H1 (cell line): Measurements from ENCODE around the gene NDEL1. TPM values are rescaled to one million over a fixed set of nuclear protein-coding genes. Genes with fewer than 3 reads are reported as not detected.

Experiments used
- CTCF ChIA-PET: fragments of 300-600 bp; sonication (Branson Sonifier 250); formaldehyde crosslinking; loops from one replicate; lab custom pipeline; 2021; ENCODE audit not compliant: partially characterized antibody; lab: Charles Lee
- POLR2A ChIA-PET: fragments of 300-600 bp; sonication (Branson Sonifier 250); formaldehyde crosslinking; loops from one replicate; lab custom pipeline; 2021; ENCODE audit warnings: inconsistent platforms; ENCODE audit not compliant: partially characterized antibody; lab: Charles Lee
- DNase-seq, 2 experiments: peaks; one replicate each; pipeline versions ENCODE4 v3.0.0 to v3.0.0-alpha.2; 2010 to 2022; ENCODE audit warnings: low spot score in 2 of 2, low read depth in 1 of 2, mixed read lengths in 1 of 2
- FAIRE-seq: peaks from 2 replicates; lab custom pipeline; 2011; peaks lifted over from hg19 to GRCh38; lab: Jason Lieb, UNC
- H2AFZ ChIP-seq: 2 replicates; pipeline ENCODE4 v1.8.1; 2012; ENCODE audit warnings: low read length, inconsistent platforms
- H2AK5ac ChIP-seq: 2 replicates; pipeline ENCODE4 v1.6.1; 2013; ENCODE audit warnings: low read depth, low read length
- H2BK120ac ChIP-seq: replicated peaks from 2 replicates; pipeline ENCODE3; 2013; ENCODE audit warnings: low read depth, low read length, inconsistent platforms
- H2BK12ac ChIP-seq: 2 replicates; pipeline ENCODE4 v1.6.1; 2013; ENCODE audit warnings: low read depth, low read length
- H2BK15ac ChIP-seq: 2 replicates; pipeline ENCODE4 v1.6.1; 2013; ENCODE audit warnings: low read length
- H2BK20ac ChIP-seq: 2 replicates; pipeline ENCODE4 v1.6.1; 2013; ENCODE audit warnings: low read length
- H2BK5ac ChIP-seq: 2 replicates; pipeline ENCODE4 v1.6.1; 2013; ENCODE audit warnings: low read depth, low read length
- H3K14ac ChIP-seq: 2 replicates; pipeline ENCODE4 v1.6.1; 2013; ENCODE audit warnings: inconsistent platforms; ENCODE audit not compliant: insufficient read length
- H3K18ac ChIP-seq: 2 replicates; pipeline ENCODE4 v1.6.1; 2013; ENCODE audit warnings: low read length; ENCODE audit errors: extremely low read depth
- H3K23ac ChIP-seq: 2 replicates; pipeline ENCODE4 v1.6.1; 2013; ENCODE audit warnings: inconsistent platforms; ENCODE audit not compliant: insufficient read length
- H3K23me2 ChIP-seq: 2 replicates; pipeline ENCODE4 v1.6.1; 2013; ENCODE audit warnings: low read depth, low read length
- H3K27ac ChIP-seq: 2 replicates; pipeline ENCODE4 v1.6.1; 2011; ENCODE audit warnings: low read depth, low read length, inconsistent platforms
- H3K27me3 ChIP-seq, 4 experiments: replicated peaks in 1 of 4; 1 replicate in 1 of 4; 2 replicates in 3 of 4; pipeline versions ENCODE4 v1.6.1 to v1.8.1; 2011 to 2013; ENCODE audit warnings: low read length in 3 of 4, mild to moderate bottlenecking in 3 of 4, inconsistent platforms in 2 of 4, mixed read lengths in 2 of 4, moderate library complexity in 1 of 4; ENCODE audit not compliant: control insufficient read depth in 3 of 4, insufficient read depth in 3 of 4; ENCODE audit errors: extremely low read depth in 1 of 4
- H3K36me3 ChIP-seq, 4 experiments: 2 replicates each; pipeline versions ENCODE4 v1.6.1 to v1.8.1; 2011 to 2013; ENCODE audit warnings: mild to moderate bottlenecking in 4 of 4, low read length in 3 of 4, moderate library complexity in 2 of 4, control low read depth in 1 of 4, inconsistent platforms in 1 of 4; ENCODE audit not compliant: insufficient read depth in 4 of 4, control insufficient read depth in 2 of 4
- H3K4ac ChIP-seq: replicated peaks from 2 replicates; pipeline ENCODE3; 2013; ENCODE audit warnings: low read length, low read depth, mixed read lengths, inconsistent platforms; ENCODE audit not compliant: insufficient read length
- H3K4me1 ChIP-seq, 4 experiments: replicated peaks in 1 of 4; 1 replicate in 1 of 4; 2 replicates in 3 of 4; pipeline versions ENCODE4 v1.6.1 to v1.8.1; 2011 to 2013; ENCODE audit warnings: low read length in 3 of 4, inconsistent platforms in 2 of 4, mixed read lengths in 1 of 4; ENCODE audit not compliant: insufficient read depth in 4 of 4, control insufficient read depth in 3 of 4
- H3K4me2 ChIP-seq, 2 experiments: 2 replicates each; pipeline versions ENCODE4 v1.6.1 to v1.8.1; 2011 to 2013; ENCODE audit warnings: low read depth in 2 of 2, low read length in 2 of 2, control low read depth in 1 of 2, inconsistent platforms in 1 of 2, mild to moderate bottlenecking in 1 of 2; ENCODE audit not compliant: insufficient read depth in 1 of 2
- H3K4me3 ChIP-seq, 4 experiments: fragments of 200-600, 300-600 bp in 1 of 4; sonication (generic), shearing (Covaris generic), sonication (Bioruptor Twin) in 1 of 4; 2 replicates each; pipeline versions ENCODE4 v1.5.1 to v1.8.1; 2011 to 2016; ENCODE audit warnings: low read length in 4 of 4, low read depth in 3 of 4, control low read depth in 2 of 4, inconsistent platforms in 2 of 4, mild to moderate bottlenecking in 2 of 4, mixed read lengths in 1 of 4, moderate library complexity in 1 of 4; ENCODE audit not compliant: insufficient read depth in 2 of 4; ENCODE audit errors: extremely low read depth in 1 of 4
- H3K56ac ChIP-seq: replicated peaks from 2 replicates; pipeline ENCODE3; 2013; ENCODE audit warnings: low read depth, mild to moderate bottlenecking, mixed read lengths, low read length, inconsistent platforms; ENCODE audit not compliant: insufficient read length
- H3K79me1 ChIP-seq: 2 replicates; pipeline ENCODE4 v1.6.1; 2013; ENCODE audit warnings: low read depth, low read length, control low read depth
- H3K79me2 ChIP-seq, 2 experiments: 2 replicates each; pipeline versions ENCODE4 v1.6.1 to v1.8.1; 2012 to 2013; ENCODE audit warnings: low read length in 2 of 2, mild to moderate bottlenecking in 2 of 2, inconsistent platforms in 1 of 2; ENCODE audit not compliant: insufficient read depth in 2 of 2, control insufficient read depth in 1 of 2
- H3K9ac ChIP-seq, 4 experiments: replicated peaks in 1 of 4; 1 replicate in 1 of 4; 2 replicates in 3 of 4; pipeline versions ENCODE4 v1.6.1 to v1.8.1; 2011 to 2013; ENCODE audit warnings: low read depth in 3 of 4, low read length in 3 of 4, control low read depth in 2 of 4, mild to moderate bottlenecking in 2 of 4, moderate library complexity in 2 of 4, inconsistent platforms in 1 of 4; ENCODE audit errors: extremely low read depth in 1 of 4
- H3K9me3 ChIP-seq, 2 experiments: 2 replicates each; pipeline versions ENCODE4 v1.6.1 to v1.8.1; 2012 to 2013; ENCODE audit warnings: mild to moderate bottlenecking in 2 of 2, moderate library complexity in 2 of 2, control low read depth in 1 of 2, inconsistent platforms in 1 of 2, low read depth in 1 of 2, low read length in 1 of 2, mixed read lengths in 1 of 2; ENCODE audit not compliant: insufficient read depth in 2 of 2
- H4K20me1 ChIP-seq, 2 experiments: replicated peaks in 1 of 2; 2 replicates each; pipeline versions ENCODE3 to v1.8.1; 2011 to 2013; ENCODE audit warnings: inconsistent platforms in 2 of 2, low read length in 2 of 2, mild to moderate bottlenecking in 1 of 2; ENCODE audit not compliant: insufficient read depth in 2 of 2, control insufficient read depth in 1 of 2
- H4K5ac ChIP-seq: 2 replicates; pipeline ENCODE4 v1.6.1; 2013; ENCODE audit warnings: low read length, low read depth, mixed read lengths, inconsistent platforms; ENCODE audit not compliant: insufficient read length
- H4K8ac ChIP-seq: 2 replicates; pipeline ENCODE4 v1.8.0; 2013; ENCODE audit warnings: mild to moderate bottlenecking, moderate library complexity, low read length, inconsistent platforms; ENCODE audit not compliant: insufficient read depth; ENCODE audit errors: extremely low read depth
- H4K91ac ChIP-seq: replicated peaks from 2 replicates; pipeline ENCODE3; 2013; ENCODE audit warnings: low read length, mixed read lengths, inconsistent platforms; ENCODE audit not compliant: insufficient read length
- HDAC2 ChIP-seq, 2 experiments: fragments of 300-600 bp in 1 of 2; sonication (generic) in 1 of 2; IDR thresholded peaks; 2 replicates each; pipeline ENCODE4 v1.6.1; 2011 to 2012; ENCODE audit warnings: low read depth in 2 of 2, low read length in 2 of 2, mild to moderate bottlenecking in 2 of 2, moderate library complexity in 2 of 2, borderline replicate concordance in 1 of 2, inconsistent platforms in 1 of 2
- JUN ChIP-seq: IDR thresholded peaks from 2 replicates; pipeline ENCODE4 v1.6.1; 2011; ENCODE audit warnings: low read depth, mild to moderate bottlenecking, improper control_type of control experiment, low read length
- NRF1 ChIP-seq: IDR thresholded peaks from 2 replicates; pipeline ENCODE4 v1.6.1; 2011; ENCODE audit warnings: mild to moderate bottlenecking, low read depth, low read length, improper control_type of control experiment
- SIN3A ChIP-seq, 2 experiments: IDR thresholded peaks in 1 of 2; conservative IDR thresholded peaks in 1 of 2; 2 replicates each; pipeline ENCODE4 v1.6.1; 2011 to 2012; ENCODE audit warnings: low read length in 2 of 2, improper control_type of control experiment in 1 of 2, low read depth in 1 of 2, mild to moderate bottlenecking in 1 of 2
- TBP ChIP-seq: IDR thresholded peaks from 2 replicates; pipeline ENCODE4 v1.6.1; 2011; ENCODE audit warnings: low read depth, low read length, improper control_type of control experiment
- WGBS, 2 experiments: shearing (Covaris generic) in 1 of 2; methylation state at CpG; one replicate each; pipeline versions ENCODE4 v1.1.6 to v1.1.7; 2013 to 2015; ENCODE audit warnings: low lambda C conversion rate in 2 of 2, mixed read lengths in 2 of 2, inconsistent platforms in 1 of 2, low coverage in 1 of 2, missing lambda C conversion rate in 1 of 2; ENCODE audit not compliant: insufficient replicate concordance in 2 of 2, insufficient coverage in 1 of 2, insufficient read length in 1 of 2; ENCODE audit errors: extremely low coverage in 1 of 2, missing lambda C conversion rate in 1 of 2; 5-methylcytosine and 5-hydroxymethylcytosine counted together
- polyA plus RNA-seq, 7 experiments: library from polyadenylated mRNA; depleted of rRNA in 3 of 7; stranded (reverse) in 5 of 7; unstranded in 2 of 7; fragments of >200 nt in 5 of 7; fragments of 200-250 nt in 2 of 7; gene quantifications; 1 replicate in 5 of 7; 2 replicates in 1 of 7; 4 replicates in 1 of 7; pipeline versions ENCODE4 v1.2.1 to v1.2.3, GENCODE V29; 2011 to 2013; ENCODE audit warnings: missing spikeins in 2 of 7, mixed read lengths in 2 of 7
- total RNA-seq: library from RNA; stranded (reverse); fragmentation: NEBNext Ultra II Directional; extraction: Animal tissue kit (Norgen Biotek cat#: 25700); gene quantifications from 2 replicates; pipeline ENCODE4 v1.2.1, GENCODE V29; 2021

The NDEL1 gene
- total and polyA plus RNA-seq, 2 of the 8 experiments (the other 6 are each of a cell fraction or from before 2014, with no cell fraction given): 31.1 to 32.9 TPM

DNA sequence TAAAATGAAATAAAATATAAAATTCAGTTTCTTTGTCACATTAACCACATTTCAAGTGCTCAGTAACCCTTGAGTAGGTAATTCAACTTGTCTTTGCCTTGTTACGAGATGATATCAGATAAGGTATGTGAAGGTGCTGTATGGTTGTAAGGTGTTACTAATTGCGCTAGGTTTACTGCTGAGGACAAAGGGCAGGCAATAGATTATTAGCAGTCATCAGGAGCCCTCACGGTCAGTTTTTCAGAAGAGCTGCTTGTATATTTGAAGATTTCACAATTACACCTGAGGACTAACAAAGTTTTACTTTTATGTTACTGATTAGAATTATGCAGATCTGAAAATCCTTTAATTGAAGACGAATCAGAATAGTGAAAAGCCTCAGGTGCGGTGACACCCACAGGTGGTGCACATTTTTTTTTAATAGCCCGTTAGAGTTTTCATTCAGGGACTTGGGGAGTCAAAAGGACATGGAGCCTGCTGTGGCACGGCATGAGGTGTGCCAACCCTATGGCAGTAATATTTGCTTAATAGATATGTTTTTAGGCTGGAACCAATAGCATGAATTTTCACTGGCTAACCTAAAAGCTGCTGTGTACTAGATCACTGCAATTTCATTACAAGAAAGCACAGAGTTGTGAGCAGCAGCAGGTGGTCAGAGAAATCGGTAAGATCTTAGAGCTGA, 16.4 kb downstream of the NDEL1 start:
- Histone ChIP-seq H3K56ac (no peak overlapping the region), H3K23me2 (no peaks in the 10 kb centered on the region), H4K8ac (no peak overlapping the region), H3K27me3 (no peaks in the 10 kb centered on the region), H3K9me3 (no peaks in the 10 kb centered on the region), H3K4me1 (no peaks in the 10 kb centered on the region), H3K36me3 (peaks cover 10 to 49% (median 19%) of the 10 kb centered on the region in 4 experiments), H2BK15ac (no peak overlapping the region), H3K79me1 (no peaks in the 10 kb centered on the region)
- ChIA-PET POLR2A (interaction anchor here (1.0 to 1.5 kb wide), 2 partner anchors 15 to 70 kb away, joined by 3 to 4 read pairs; no protein-coding TSS in a partner anchor), CTCF (interaction anchor here (1.6 kb wide), 1 partner anchor 22 kb away, joined by 5 read pairs; no protein-coding TSS in a partner anchor)
- FAIRE-seq: no peak
- TF ChIP-seq SIN3A (conservative IDR thresholded peaks at IDR 0.05 in 1 of 2, IDR thresholded peaks at IDR 0.05 in 1 of 2; ENCODE audit: low read depth in 1 of 2, low read length in 2 of 2) (no peak), JUN (no peak), TBP (no peak), NRF1 (no peak), HDAC2 (IDR thresholded peaks at IDR 0.05; ENCODE audit: borderline replicate concordance in 1 of 2, low read depth in 2 of 2, low read length in 2 of 2) (no peak)
- TF ChIP-seq, all 59 proteins: peak for 0
- Histone ChIP-seq H3K4me3 (no peak overlapping the region), H3K4me2 (no peak overlapping the region), H2AK5ac (no peak overlapping the region), H2BK120ac (no peak overlapping the region), H3K23ac (no peak overlapping the region), H3K9ac (no peak overlapping the region), H2AFZ (no peak overlapping the region), H4K20me1 (no peaks in the 10 kb centered on the region), H3K18ac (no peak overlapping the region), H3K4ac (no peak overlapping the region), H2BK12ac (no peak overlapping the region), H3K79me2 (no peaks in the 10 kb centered on the region), H2BK5ac (no peak overlapping the region), H3K14ac (no peak overlapping the region), H3K27ac (no peak overlapping the region), H4K91ac (no peak overlapping the region), H2BK20ac (no peak overlapping the region), H4K5ac (no peak overlapping the region)
- no peak for DNase-seq
- 81% methylated on average over 8 of the region's 8 CpGs; no CpG with 5 or more reads in 1 of the 2 experiments for WGBS, 2 experiments
